Sigmoid colon (tissue), 7 donors: ENCODE measurements around the gene MAGEA9B. TPM values are rescaled to one million over a fixed set of nuclear protein-coding genes. Genes with fewer than 3 reads are reported as not detected.
"Not testable (repeated sequence)": the region's sequence is repeated elsewhere in the genome, so short reads cannot be mapped to it uniquely, and the experiment has no call there.

ENCODE experiments used
- DNase-seq: peaks from one replicate; pipeline ENCODE4 v3.0.0-alpha.2; 2019
- H3K27ac ChIP-seq, 4 donors: fragments of 200-600 bp; sonication (generic); one replicate each; pipeline ENCODE4 v1.5.1; 2016 to 2019; ENCODE audit warnings: mild to moderate bottlenecking in 1 of 4
- H3K27me3 ChIP-seq, 3 donors: fragments of 200-600 bp; sonication (generic); one replicate each; pipeline ENCODE4 v1.5.1; 2019; ENCODE audit warnings: mild to moderate bottlenecking in 1 of 3
- H3K36me3 ChIP-seq, 4 donors: fragments of 200-600 bp; sonication (generic); one replicate each; pipeline ENCODE4 v1.5.1; 2016 to 2019
- H3K4me1 ChIP-seq, 4 donors: fragments of 200-600 bp; sonication (generic); one replicate each; pipeline ENCODE4 v1.5.1; 2017 to 2019
- H3K4me3 ChIP-seq, 4 donors: fragments of 200-600 bp; sonication (generic); one replicate each; pipeline ENCODE4 v1.5.1; 2017 to 2019; ENCODE audit warnings: mild to moderate bottlenecking in 2 of 4, moderate library complexity in 1 of 4
- H3K9me3 ChIP-seq, 4 donors: fragments of 200-600 bp in 3 of 4; sonication (generic) in 3 of 4; one replicate each; pipeline versions ENCODE4 v1.5.1 to v1.6.1; 2013 to 2019
- CTCF ChIP-seq, 4 experiments: fragments of 450-650 bp in 3 of 4; fragments of 200-600 bp in 1 of 4; IDR thresholded peaks; one replicate each; pipeline ENCODE4 v1.5.1; 2016 to 2019; ENCODE audit warnings: antibody characterized with exemption in 4 of 4, mild to moderate bottlenecking in 3 of 4, moderate library complexity in 2 of 4
- EP300 ChIP-seq, 4 donors: sonication (generic); formaldehyde crosslinking; IDR thresholded peaks; one replicate each; pipeline ENCODE4 v1.6.1; 2017; ENCODE audit warnings: antibody characterized with exemption in 4 of 4
- POLR2A ChIP-seq, 2 donors: fragments of 450-650 bp; IDR thresholded peaks; one replicate each; pipeline ENCODE4 v1.6.1; 2016; ENCODE audit warnings: antibody characterized with exemption in 2 of 2, mild to moderate bottlenecking in 2 of 2, moderate library complexity in 2 of 2
- POLR2AphosphoS5 ChIP-seq, 4 donors: sonication (generic); formaldehyde crosslinking; IDR thresholded peaks; one replicate each; pipeline ENCODE4 v1.6.1; 2017; ENCODE audit warnings: antibody characterized with exemption in 4 of 4
- WGBS, 2 donors: extraction: QIAGEN DNeasy Blood & Tissue Kit; methylation state at CpG; one replicate each; pipeline ENCODE4 v1.1.7; 2013; 5-methylcytosine and 5-hydroxymethylcytosine counted together
- intact Hi-C: fragments of 100-400 bp; cut with DNase I; formaldehyde crosslinking; loops from one replicate; pipeline ENCODE4 v1.15.1; 2023
- polyA plus RNA-seq, 3 donors: library from polyadenylated mRNA; stranded (reverse); fragments of 200-250 nt; gene quantifications; one replicate each; pipeline ENCODE4 v1.2.3, GENCODE V29; 2013
- total RNA-seq, 4 donors: library from RNA; depleted of rRNA; stranded (reverse); fragments of >200 nt; gene quantifications; one replicate each; pipeline ENCODE4 v1.1.0, GENCODE V29; 2016
- donor health status: healthy with polysubstance abuse.
- donor health status: Bipolar disorder and iron deficiency.
- donor health status: healthy.

The MAGEA9B gene
- total and polyA plus RNA-seq, 7 donors, result not detected

DNA sequence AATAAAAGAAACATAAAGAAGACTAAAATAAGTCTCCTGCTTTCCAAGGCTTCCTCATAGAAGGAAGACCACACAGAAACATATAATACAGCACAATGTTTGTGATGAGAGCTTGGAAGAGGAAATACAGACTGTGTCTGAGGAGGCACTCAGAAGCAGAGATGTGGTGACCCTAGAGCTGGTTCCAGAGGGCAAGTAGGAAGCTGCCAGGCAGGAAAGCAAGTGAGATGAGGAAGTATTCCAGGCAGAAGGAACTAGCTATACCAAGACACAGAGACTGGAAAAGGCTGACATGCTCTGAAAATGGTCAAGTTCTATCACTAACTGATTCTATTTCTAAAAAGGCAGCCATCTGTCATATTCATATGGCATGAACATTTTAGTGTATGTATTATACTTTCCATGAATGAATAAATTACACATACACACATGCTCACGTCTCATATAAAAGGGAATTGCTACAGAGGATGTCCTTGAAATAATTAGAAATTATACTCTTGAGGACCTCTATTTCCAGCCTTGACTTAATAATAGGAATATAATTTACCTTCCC, 24.4 kb upstream of the MAGEA9B start:
- Histone ChIP-seq H3K9me3 (no peaks in the 10 kb centered on the region), H3K27me3 (no peaks in the 10 kb centered on the region), H3K36me3 (no peaks in the 10 kb centered on the region), H3K4me3 (no peak overlapping the region), H3K4me1 (no peaks in the 10 kb centered on the region), H3K27ac (no peak overlapping the region)
- 89 to 90% methylated on average over 1 of the region's 1 CpG for WGBS, 2 donors
- TF ChIP-seq CTCF (IDR thresholded peaks at IDR 0.05) (no peak), POLR2A (IDR thresholded peaks at IDR 0.05) (no peak), POLR2AphosphoS5 (IDR thresholded peaks at IDR 0.05) (no peak), EP300 (IDR thresholded peaks at IDR 0.05) (no peak)
- intact Hi-C loops, result no loop called here
- no peak for DNase-seq

DNA sequence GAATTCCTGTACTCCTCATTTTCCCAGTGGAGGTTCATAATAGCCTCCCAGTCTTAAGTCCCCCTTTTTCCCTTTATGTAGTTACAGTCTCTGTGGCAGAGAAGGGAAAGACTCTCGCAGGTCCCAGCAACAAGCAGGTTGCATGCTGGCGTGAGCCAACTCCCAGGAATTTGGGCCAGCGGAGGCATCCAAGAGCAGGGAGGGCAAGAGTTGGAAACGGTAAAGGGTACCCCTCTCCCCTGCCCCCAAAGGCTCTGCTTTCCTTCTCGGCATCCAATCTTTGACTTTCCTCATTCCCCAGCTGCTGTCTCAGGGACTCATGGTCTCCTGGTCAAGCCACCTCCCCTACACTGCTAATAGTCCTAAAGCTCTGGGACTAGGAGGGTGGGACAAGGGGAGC, 23.3 kb upstream of the MAGEA9B start:
- WGBS, 2 donors, result 95 to 98% methylated on average over 5 of the region's 5 CpGs
- no peaks in the 10 kb centered on the region for H3K27me3 ChIP-seq
- H3K36me3 ChIP-seq, result no peaks in the 10 kb centered on the region
- intact Hi-C loops, result no loop called here
- no peaks in the 10 kb centered on the region for H3K9me3 ChIP-seq
- DNase-seq, result no peak
- peaks cover 0 to 7% (median 0%) of the 10 kb centered on the region in 4 donors for H3K4me1 ChIP-seq
- no peak overlapping the region for H3K27ac ChIP-seq
- no peak for TF ChIP-seq CTCF (IDR thresholded peaks at IDR 0.05)
- TF ChIP-seq POLR2AphosphoS5 (IDR thresholded peaks at IDR 0.05), result no peak
- TF ChIP-seq EP300 (IDR thresholded peaks at IDR 0.05), result no peak
- TF ChIP-seq POLR2A (IDR thresholded peaks at IDR 0.05), result no peak
- no peak overlapping the region for H3K4me3 ChIP-seq

DNA sequence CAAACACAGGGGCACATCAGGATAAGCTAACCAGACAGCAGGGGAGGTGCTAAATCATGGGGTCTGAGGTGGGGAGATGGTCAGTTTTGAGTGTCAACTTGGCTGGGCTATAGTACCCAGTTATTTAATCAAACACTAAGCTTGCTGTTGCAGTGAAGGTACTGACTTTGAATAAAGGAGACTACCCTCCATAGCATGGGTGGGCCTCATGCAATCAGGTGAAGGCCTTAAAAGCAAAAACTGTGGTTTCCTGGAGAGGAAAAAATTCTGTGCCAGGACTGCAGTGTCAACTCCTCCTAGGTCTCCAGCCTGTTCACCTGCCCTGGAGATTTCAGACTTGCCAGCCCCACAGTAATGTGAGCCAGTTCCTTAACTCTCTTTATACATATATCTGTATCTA, 20.4 kb upstream of the MAGEA9B start:
- no peak overlapping the region for H3K27ac ChIP-seq
- intact Hi-C loops, result no loop called here
- no peak for DNase-seq

DNA sequence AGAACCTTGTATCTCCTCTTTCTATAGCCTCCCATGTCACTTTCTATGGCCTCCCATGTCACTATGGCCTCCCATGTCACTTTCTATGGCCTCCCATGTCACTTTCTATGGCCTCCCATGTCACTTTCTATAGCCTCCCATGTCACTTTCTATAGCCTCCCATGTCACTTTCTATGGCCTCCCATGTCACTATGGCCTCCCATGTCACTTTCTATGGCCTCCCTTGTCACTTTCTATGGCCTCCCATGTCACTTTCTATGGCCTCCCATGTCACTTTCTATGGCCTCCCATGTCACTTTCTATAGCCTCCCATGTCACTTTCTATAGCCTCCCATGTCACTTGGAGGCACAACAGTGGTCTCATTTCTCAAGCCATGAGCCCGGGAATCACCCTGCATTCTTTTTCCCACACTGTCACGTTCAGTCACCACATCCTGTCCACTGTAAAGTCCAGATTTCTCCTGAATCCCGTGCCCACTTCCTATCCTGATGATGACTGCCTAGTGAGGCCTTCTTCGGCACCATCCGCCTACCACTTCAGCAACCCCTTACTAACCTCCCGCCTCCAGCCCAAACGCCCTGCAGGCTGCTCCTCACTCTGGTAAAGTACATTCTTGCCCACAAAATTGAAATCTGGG, 18.1 kb upstream of the MAGEA9B start:
- H3K27ac ChIP-seq, H3K36me3 ChIP-seq, intact Hi-C loops, H3K9me3 ChIP-seq, H3K4me1 ChIP-seq, DNase-seq, H3K27me3 ChIP-seq, H3K4me3 ChIP-seq: not testable (repeated sequence)
- WGBS, 2 donors, result 80 to 95% methylated on average over 7 of the region's 7 CpGs

More for the DNA sequence above, 20.4 kb upstream of the MAGEA9B start:
- TF ChIP-seq CTCF (IDR thresholded peaks at IDR 0.05) (no peak), POLR2A (IDR thresholded peaks at IDR 0.05) (no peak), POLR2AphosphoS5 (IDR thresholded peaks at IDR 0.05) (no peak), EP300 (IDR thresholded peaks at IDR 0.05) (no peak)
- Histone ChIP-seq H3K9me3 (no peaks in the 10 kb centered on the region), H3K36me3 (peaks cover 0 to 5% (median 0%) of the 10 kb centered on the region in 4 donors), H3K4me1 (peaks cover 0 to 7% (median 0%) of the 10 kb centered on the region in 4 donors), H3K4me3 (no peak overlapping the region), H3K27me3 (no peaks in the 10 kb centered on the region)

GRCh38 chrX:149598603-149599002, 11.3 kb upstream of the MAGEA9B start:
- DNase-seq, H3K9me3 ChIP-seq, H3K4me1 ChIP-seq, H3K36me3 ChIP-seq, H3K27me3 ChIP-seq, H3K27ac ChIP-seq, H3K4me3 ChIP-seq, intact Hi-C loops: not testable (repeated sequence)
- 31 to 65% methylated on average over 3 of the region's 11 CpGs for WGBS, 2 donors

DNA sequence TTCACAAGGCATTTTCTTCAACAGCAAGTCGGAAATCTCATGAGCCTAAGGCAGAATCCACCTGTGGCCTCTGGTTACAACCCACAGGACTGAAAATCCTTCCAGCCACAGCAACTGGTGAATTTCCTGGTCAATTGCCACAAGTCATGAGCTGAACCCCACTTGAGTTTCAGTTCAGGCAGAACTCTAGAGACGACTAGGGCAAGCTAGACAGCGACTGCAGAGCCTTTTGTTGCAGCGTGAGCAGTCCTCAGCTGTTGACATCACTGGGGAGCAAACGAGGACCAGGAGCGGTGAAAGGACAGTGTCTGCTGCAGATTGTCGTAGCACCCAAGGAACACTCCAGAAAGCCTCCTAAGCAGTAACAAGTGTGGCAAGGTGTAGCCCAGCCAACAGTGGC, 8.7 kb upstream of the MAGEA9B start:
- H3K4me3 ChIP-seq, H3K27ac ChIP-seq, H3K4me1 ChIP-seq, H3K27me3 ChIP-seq, H3K9me3 ChIP-seq, intact Hi-C loops, DNase-seq, H3K36me3 ChIP-seq: not testable (repeated sequence)
- no CpG with 5 or more reads among the region's 7 CpGs for WGBS, 2 donors

- H3K4me1 ChIP-seq, H3K4me3 ChIP-seq, H3K9me3 ChIP-seq, H3K27ac ChIP-seq, intact Hi-C loops, H3K27me3 ChIP-seq, H3K36me3 ChIP-seq, DNase-seq: not testable (repeated sequence)
- no CpG with 5 or more reads among the region's 17 CpGs for WGBS, 2 donors
Measured at GRCh38 chrX:149595214-149595613, 8.0 kb upstream of the MAGEA9B start, which contains the start of gene HSFX2. HSFX2 (minus strand) TSS chrX:149595314; CDS start chrX:149594700, 614 bp downstream.

DNA sequence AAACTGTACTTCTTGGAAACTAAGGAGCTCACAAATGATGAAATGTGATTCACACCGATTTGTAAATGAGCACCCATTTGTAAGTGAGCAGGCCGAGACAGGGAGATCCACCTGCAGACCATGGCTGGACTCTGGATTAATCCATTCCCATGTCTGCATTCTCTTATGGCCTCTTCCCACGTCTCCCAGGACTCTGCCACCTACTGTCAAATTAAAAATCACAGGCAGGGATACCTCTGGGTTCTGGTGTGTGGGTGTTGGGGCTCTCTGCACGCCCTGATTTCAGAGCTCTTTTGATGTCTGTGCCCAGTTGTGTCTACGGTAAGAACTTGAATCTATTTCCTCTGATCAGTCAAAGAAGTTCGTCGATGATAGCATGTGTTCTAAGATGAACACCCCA, 3.7 kb upstream of the MAGEA9B start:
- H3K9me3 ChIP-seq, H3K4me3 ChIP-seq, DNase-seq, H3K27me3 ChIP-seq, H3K4me1 ChIP-seq, H3K36me3 ChIP-seq, intact Hi-C loops, H3K27ac ChIP-seq: not testable (repeated sequence)
- no CpG with 5 or more reads among the region's 7 CpGs for WGBS, 2 donors

- WGBS, 2 donors, result 89 to 97% methylated on average over 6 of the region's 17 CpGs
- H3K27ac ChIP-seq, H3K27me3 ChIP-seq, DNase-seq, intact Hi-C loops, H3K36me3 ChIP-seq, H3K4me1 ChIP-seq, H3K4me3 ChIP-seq, H3K9me3 ChIP-seq: not testable (repeated sequence)
Measured at GRCh38 chrX:149585631-149586030, 1.6 kb downstream of the MAGEA9B start.
